Activated naive CD4-positive, alpha-beta T cell treated with anti-CD3 and anti-CD28 coated beads, Interleukin-2, amount 50 U/mL, for 72 hours (primary cell): ENCODE results near the gene HSD3B2. TPM values are rescaled to one million over a fixed set of nuclear protein-coding genes. Genes with fewer than 3 reads are reported as not detected.

ENCODE experiments used
- ATAC-seq, 2 donors: fragments of 150-1000 bp; cut with Tn5 transposase; 2 replicates each; pipeline ENCODE4 v1.10.0; 2021; ENCODE audit warnings: mild to moderate bottlenecking in 2 of 2, moderate library complexity in 2 of 2
- DNase-seq, 2 donors: peaks; one replicate each; pipeline ENCODE4 v3.0.0; 2021 to 2022; ENCODE audit warnings: low spot score in 2 of 2
- H3K27ac Mint-ChIP-seq, 2 donors: one replicate each; pipeline ENCODE4 v1.8.0; 2022; ENCODE audit warnings: mild to moderate bottlenecking in 2 of 2, mixed read lengths in 2 of 2
- H3K36me3 Mint-ChIP-seq, 2 donors: one replicate each; pipeline ENCODE4 v1.8.0; 2022; ENCODE audit warnings: mixed read lengths in 2 of 2
- H3K9me3 Mint-ChIP-seq, 2 donors: one replicate each; pipeline ENCODE4 v1.8.0; 2022; ENCODE audit warnings: mixed read lengths in 2 of 2
- total RNA-seq, 2 donors: library from RNA; stranded (reverse); gene quantifications; one replicate each; pipeline ENCODE4 v1.2.3, GENCODE V29; 2022

The HSD3B2 gene
- total RNA-seq, 2 donors from 2014 or later, result not detected

DNA sequence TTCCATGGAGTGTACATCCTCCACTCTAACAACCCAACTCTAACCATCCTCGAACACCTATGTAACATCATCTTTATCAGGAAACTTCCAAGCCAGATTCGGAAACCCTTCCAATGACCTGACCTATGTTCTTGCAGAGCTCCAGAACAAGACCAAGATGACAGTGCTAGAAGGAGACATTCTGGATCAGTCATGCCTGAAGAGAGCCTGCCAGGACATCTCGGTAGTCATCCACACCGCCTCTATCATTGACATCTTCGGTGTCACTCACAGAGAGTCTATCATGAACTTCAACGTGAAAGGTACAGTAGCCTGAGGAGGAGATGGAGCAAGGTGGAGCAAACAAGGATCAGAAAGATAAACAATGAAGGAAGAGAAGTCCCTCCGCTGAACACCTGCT is 56.0 kb downstream of the HSD3B2 start:
- no peak overlapping the region for H3K27ac Mint-ChIP-seq

DNA sequence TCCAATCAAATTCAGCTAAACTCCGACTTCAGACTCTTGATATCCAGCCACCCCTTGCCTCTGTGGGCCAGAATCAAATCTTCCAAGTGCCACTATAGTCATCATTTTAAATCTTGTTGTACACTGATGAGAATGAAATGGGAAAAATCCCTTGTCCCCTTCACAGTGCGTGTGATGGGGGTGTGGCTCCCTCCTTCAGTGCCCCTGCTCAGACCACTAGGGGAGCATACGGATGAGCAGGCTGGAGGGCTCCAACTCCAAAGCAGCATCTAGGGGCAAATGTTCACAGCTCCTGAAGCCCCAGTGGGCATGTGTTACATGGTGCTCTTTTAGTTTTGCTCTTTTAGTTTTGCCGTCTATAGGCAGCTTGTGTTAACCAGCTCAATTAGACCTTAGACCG is 56.6 kb downstream of the HSD3B2 start:
- H3K9me3 Mint-ChIP-seq, result no peaks in the 10 kb centered on the region
- no peaks in the 10 kb centered on the region for H3K36me3 Mint-ChIP-seq
- ATAC-seq, result no peak
- DNase-seq, result no peak
- H3K27ac Mint-ChIP-seq, result no peak overlapping the region

More for the DNA sequence above, 56.0 kb downstream of the HSD3B2 start:
- ATAC-seq (no peak), DNase-seq (no peak)
- no peaks in the 10 kb centered on the region for H3K36me3 Mint-ChIP-seq
- no peaks in the 10 kb centered on the region for H3K9me3 Mint-ChIP-seq

DNA sequence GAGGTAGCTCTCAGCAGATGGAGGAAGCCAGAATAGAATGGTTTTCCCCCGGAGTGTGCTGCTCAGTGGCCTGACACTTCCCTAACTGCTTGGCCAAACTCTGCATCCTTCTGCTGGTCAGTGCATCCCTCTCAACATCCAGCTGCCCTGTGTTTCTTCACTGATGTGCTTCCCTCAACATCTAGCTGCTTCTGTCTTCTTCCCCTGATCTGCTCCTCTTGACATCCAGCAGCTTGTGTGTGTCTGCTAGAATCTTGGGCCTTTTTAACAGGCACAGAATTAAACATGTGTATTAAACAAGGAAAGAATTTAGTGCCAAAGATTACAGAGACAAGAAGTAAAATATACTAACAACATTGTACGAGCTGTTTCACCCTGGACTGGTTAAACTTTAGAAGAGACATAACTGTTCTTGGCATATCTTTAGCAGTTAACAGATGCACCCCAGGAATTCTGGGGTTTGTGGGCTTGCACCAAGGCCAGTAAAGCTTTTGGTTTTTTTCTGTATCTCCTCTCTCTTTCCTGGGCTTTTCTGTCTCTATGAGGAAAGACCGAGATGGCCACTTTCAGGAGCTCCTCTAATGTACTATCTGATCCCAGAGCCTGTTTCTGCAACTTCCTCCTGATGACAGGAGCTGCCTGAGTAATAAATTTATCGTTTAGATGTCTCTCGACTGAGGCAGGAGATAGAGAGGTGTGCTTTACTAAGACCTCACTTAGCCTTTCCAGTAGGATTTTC is 57.3 kb downstream of the HSD3B2 start:
- no peaks in the 10 kb centered on the region for H3K9me3 Mint-ChIP-seq
- no peak for ATAC-seq
- no peak overlapping the region for H3K27ac Mint-ChIP-seq
- no peaks in the 10 kb centered on the region for H3K36me3 Mint-ChIP-seq
- no peak for DNase-seq

Other genes starting within 250 kb of the HSD3B2 start
- gene HAO2, start 46.4 kb upstream of the HSD3B2 start, total RNA-seq, result not detected
- gene HSD3B1, start 92.1 kb downstream of the HSD3B2 start, total RNA-seq, result not detected
- under 1 TPM; 0.09 to 0.70 TPM for gene ZNF697, start 233.1 kb downstream of the HSD3B2 start, total RNA-seq